GM18519 (cell line): Measurements from ENCODE around the gene CFAP97D2.
"Not testable (repeated sequence)": the region's sequence is repeated elsewhere in the genome, so short reads cannot be mapped to it uniquely, and the experiment has no call there.

Experiments
- ATAC-seq: cut with Tn5 transposase; IDR thresholded peaks from one replicate; pipeline ENCODE4 v1.9.1; 2021; ENCODE audit warnings: mild to moderate bottlenecking, moderate library complexity; ENCODE audit not compliant: unreplicated experiment, low FRiP score

CFAP97D2 gene

GRCh38 chr13:114230117-114230516 lies 51.1 kb downstream of the CFAP97D2 start:
- no peak for ATAC-seq

- ATAC-seq: no peak
Observed at GRCh38 chr13:114230575-114230974, 51.5 kb downstream of the CFAP97D2 start.

- no peak for ATAC-seq
Observed at GRCh38 chr13:114231886-114232285, 52.8 kb downstream of the CFAP97D2 start.

- ATAC-seq: no peak
Observed at GRCh38 chr13:114234266-114234644, 55.2 kb downstream of the CFAP97D2 start.

GRCh38 chr13:114234645-114235421 lies 55.8 kb downstream of the CFAP97D2 start, which contains the start of gene CDC16:
TSS of gene CDC16 (plus strand) at chr13:114234897. CDS start at chr13:114235085, 188 bp downstream.
- ATAC-seq: peak; percentile 58

- ATAC-seq: no peak
Observed at GRCh38 chr13:114235697-114236096, 56.6 kb downstream of the CFAP97D2 start.

- no peak for ATAC-seq
Observed at GRCh38 chr13:114236227-114236626, 57.2 kb downstream of the CFAP97D2 start.

- no peak for ATAC-seq
Observed at GRCh38 chr13:114237415-114238112, 58.5 kb downstream of the CFAP97D2 start.

- no peak for ATAC-seq
Observed at GRCh38 chr13:114241918-114242317, 62.9 kb downstream of the CFAP97D2 start.

- no peak for ATAC-seq
Observed at GRCh38 chr13:114243971-114244370, 64.9 kb downstream of the CFAP97D2 start.

GRCh38 chr13:114244637-114245036 lies 65.6 kb downstream of the CFAP97D2 start:
- ATAC-seq: no peak

- ATAC-seq: no peak
Observed at GRCh38 chr13:114248011-114248410, 69.0 kb downstream of the CFAP97D2 start.

GRCh38 chr13:114249077-114249476 lies 70.0 kb downstream of the CFAP97D2 start:
- no peak for ATAC-seq

GRCh38 chr13:114251639-114252440 lies 72.8 kb downstream of the CFAP97D2 start:
- ATAC-seq: not testable (repeated sequence)

- no peak for ATAC-seq
Observed at GRCh38 chr13:114256547-114256946, 77.5 kb downstream of the CFAP97D2 start.

GRCh38 chr13:114257014-114257413 lies 78.0 kb downstream of the CFAP97D2 start:
- ATAC-seq: no peak

GRCh38 chr13:114258589-114258988 lies 79.5 kb downstream of the CFAP97D2 start:
- ATAC-seq: no peak

- ATAC-seq: no peak
Observed at GRCh38 chr13:114259374-114259773, 80.3 kb downstream of the CFAP97D2 start.

GRCh38 chr13:114259974-114260373 lies 80.9 kb downstream of the CFAP97D2 start:
- ATAC-seq: no peak

GRCh38 chr13:114260814-114261213 lies 81.8 kb downstream of the CFAP97D2 start:
- no peak for ATAC-seq
